NCI-H1694 treated with DMSO at 0.1 percent for 48 hours (cell line): ENCODE data around the gene MS4A7.

Experiments
- DNase-seq: peaks from one replicate; lab custom pipeline; 2025; lab: John Stamatoyannopoulos, UW

MS4A7 gene

DNA sequence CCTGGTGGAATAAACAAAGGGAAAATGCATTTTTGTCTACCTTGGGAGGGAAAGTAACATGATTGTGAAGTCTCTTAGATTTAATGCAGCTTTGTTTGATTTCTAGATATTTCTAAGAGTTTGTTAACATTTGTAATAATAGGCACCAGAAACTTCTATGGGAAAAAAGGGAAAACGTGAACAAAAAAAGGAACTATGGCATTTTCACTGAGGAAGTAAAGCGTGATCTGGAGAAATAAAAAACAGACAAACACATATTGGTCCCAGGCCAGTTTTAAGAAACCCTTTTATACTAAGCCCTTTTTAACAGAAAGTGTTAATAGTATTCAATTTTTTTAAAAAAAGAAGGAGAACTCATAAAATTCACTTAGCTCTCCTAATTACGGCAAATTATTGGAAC is 6.9 kb upstream of the MS4A7 start:
- no peak for DNase-seq

GRCh38 chr11:60371854-60372253 is 6.5 kb upstream of the MS4A7 start:
- DNase-seq = no peak

- no peak for DNase-seq
Measured at GRCh38 chr11:60372767-60373166, 5.6 kb upstream of the MS4A7 start.

DNA sequence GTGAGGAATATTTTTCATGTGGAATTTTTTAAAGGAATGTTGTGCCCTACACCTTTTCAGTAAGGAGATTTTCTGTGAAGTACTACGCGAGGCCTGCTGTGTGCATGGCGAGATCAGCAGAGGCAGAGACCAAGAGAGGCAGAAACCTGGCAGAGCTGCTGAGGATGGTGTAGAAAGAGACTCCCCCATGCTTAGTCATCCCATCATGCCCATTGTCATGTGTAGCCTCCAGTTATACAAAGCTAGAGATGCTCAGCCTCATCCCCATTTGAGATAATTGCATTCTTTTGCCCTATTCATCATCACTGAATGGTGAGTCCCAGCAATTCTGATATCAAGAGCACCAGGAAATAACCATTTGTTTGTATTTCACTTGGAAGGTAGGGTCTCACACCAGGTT is 3.0 kb upstream of the MS4A7 start:
- no peak for DNase-seq

DNA sequence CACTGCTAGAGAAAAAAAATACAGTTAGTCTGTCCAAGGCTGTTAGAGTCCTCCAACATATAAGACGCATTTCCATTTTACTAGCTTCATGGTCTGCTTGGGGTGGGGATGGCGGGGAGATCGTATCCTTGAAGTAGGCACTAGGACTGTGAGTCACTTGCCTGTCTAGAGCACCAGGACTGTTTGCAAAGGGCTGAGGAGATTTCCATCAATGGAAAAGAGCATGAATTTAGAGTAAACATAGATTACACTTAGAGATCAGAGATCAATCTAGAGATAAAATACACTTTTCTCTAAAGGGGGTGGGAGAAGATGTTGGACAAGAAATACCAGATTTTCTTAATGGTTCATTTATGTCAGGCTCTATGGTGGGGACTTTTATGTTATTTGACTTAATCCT is 1.7 kb upstream of the MS4A7 start:
- DNase-seq = no peak

- DNase-seq = no peak
Measured at GRCh38 chr11:60377401-60378136, 763 bp upstream of the MS4A7 start.

GRCh38 chr11:60389279-60389910 is 11.1 kb downstream of the MS4A7 start:
- no peak for DNase-seq

DNA sequence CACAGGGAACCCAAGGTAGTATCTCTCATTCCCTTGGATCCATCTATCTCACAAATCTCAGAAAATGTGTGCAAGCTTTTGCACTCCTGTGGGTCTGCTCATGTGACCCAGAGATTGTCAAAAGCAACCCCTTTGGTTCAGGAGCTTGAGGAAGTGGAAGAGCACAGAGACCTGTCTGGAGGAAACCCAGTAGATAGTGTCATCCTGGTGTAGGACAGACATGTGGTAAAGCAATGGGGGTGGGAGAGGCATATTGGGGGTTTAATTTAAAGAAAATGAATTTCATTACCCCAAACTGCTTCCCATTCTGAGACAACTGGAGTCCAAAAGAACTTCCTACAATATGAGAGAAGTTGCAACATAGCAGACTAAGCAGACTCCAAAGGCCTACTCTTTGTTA is 12.1 kb downstream of the MS4A7 start:
- no peak for DNase-seq

GRCh38 chr11:60392361-60392760 is 14.0 kb downstream of the MS4A7 start:
- DNase-seq = no peak

DNA sequence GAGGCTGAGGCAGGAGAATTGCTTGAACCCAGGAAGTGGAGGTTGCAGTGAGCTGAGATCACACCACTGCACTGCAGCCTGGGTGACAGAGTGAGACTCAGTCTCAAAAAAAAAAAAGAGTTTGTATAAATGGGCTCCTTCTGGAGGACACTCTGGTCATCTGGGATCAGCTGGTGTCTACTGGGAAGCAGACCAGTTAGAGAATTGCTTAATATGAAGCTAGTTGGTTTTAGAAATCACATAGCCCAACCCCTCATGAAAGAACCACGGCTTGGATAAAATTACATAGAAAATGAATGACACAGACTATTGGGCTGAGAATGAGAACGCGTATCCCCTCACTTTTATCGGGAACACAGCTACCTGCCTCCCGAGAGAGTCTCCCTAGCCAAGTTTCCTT is 14.7 kb downstream of the MS4A7 start:
- DNase-seq = no peak

DNA sequence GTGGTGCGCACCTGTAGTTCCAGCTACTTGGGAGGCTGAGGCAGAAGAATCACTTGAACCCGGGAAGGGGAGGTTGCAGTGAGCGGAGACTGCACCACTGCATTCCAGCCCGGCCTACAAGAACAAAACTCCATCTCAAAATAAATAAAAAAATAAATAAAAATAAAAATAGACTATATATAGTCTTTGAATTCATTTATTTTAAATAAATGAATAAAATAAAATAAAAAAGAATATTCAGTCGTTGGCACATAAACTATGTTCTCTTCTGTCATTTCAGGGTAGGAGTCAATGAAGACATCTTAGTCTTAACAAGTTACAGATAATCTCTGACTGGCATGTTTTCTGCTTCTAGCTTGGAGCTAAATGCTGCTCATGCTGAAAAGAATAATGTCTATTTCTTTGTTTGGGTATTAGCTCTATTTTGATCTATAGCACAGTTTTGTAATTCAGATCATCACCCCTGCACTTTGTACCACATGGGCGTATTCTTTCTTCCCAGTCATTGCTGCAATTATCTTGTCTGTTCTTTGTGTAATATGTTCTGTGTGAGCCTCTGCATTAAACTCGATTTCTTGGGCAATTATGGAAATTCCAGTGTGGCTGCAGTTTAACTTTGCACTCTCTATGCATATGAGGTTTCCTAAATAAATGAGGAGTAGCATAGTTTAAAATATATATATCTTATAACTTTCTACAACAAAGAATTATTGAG is 16.5 kb downstream of the MS4A7 start:
- DNase-seq = no peak

DNA sequence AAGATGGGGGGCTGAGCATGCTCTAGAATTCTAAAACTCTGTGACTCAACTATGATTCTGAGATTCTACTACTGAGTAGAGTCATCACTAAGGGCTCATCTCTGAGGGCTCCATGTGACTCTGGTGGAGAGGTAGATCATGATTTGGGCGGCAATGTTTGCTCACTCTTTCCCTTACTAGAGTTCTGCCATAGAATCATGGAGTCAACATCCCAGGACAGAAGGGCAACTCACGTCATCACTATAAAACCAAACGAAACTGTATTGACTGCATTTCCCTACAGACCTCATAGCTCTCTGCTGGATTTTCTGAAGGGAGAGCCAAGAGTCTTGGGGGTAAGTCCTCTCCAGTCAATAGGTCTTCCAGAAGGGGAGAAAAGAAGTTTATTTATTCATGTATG is 18.1 kb downstream of the MS4A7 start, which contains the start of gene MS4A14:
Gene MS4A14, plus strand, starts transcription at position 78 of the 400 bp plus-strand sequence. Its CDS starts 120 bp downstream, at position 198.
- no peak for DNase-seq

DNA sequence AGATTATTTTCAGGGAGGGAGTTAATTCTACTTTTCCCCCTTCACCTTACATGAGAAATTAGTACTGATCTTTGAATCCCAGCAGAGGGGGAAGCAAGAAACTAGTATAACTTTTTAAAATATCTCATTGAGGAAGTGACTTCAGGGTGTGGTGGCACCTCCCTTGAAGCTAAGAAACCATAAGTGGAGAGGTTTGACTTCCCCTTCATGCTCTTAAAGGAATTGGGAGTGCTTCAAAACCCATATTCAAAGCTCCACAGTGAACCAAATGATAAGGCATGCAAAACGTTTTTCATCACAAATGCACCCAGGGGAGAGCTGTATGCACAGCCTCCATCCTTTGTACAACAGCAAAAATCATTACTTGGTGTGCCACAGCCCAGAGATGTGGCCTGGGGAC is 18.5 kb downstream of the MS4A7 start:
- DNase-seq = no peak

DNA sequence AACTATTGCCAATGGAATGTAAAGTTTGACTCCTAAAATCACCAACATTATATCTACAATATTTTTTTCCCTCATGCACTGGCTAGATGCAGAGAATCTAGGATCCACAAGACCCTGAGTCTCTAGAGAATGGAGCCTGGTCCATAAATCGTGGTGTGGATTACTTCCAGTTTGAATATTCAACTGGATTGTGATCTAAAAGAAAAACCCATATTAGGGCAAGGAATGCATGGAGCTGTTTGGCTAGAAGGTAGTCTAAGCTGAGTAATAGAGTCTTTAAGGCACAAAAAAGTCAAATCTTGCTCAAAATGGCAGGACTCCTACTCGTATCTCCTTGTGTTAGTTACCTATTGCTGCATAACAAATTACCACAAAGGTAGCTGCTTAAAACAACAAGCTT is 41.7 kb downstream of the MS4A7 start:
- DNase-seq = no peak

DNA sequence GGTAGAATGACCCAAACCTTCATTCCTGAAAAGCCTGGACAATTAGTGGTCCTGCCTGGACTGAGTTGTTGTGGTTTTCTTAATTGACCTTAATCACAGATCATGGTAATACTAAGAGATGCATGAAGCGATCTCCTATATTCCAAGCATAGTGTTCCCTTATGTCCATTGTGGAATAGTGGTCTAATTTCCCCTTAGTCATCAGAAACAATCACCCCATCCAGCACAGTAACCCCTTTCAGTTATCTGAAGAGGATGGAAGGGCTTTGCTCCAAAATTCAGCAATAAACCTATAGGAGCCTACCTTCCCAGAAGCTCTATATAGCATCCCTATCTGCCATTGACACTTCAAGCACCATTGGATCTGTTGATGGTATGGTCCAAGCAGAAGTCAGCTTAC is 44.3 kb downstream of the MS4A7 start:
- DNase-seq = no peak

- DNase-seq = no peak
Measured at GRCh38 chr11:60428517-60428916, 50.2 kb downstream of the MS4A7 start.

GRCh38 chr11:60429272-60429671 is 50.9 kb downstream of the MS4A7 start, which contains the start of gene MS4A5:
TSS of gene MS4A5 (plus strand) at chr11:60429572. CDS start at chr11:60429675, 103 bp downstream.
- DNase-seq = no peak

- no peak for DNase-seq
Measured at GRCh38 chr11:60431251-60431650, 52.9 kb downstream of the MS4A7 start.

DNA sequence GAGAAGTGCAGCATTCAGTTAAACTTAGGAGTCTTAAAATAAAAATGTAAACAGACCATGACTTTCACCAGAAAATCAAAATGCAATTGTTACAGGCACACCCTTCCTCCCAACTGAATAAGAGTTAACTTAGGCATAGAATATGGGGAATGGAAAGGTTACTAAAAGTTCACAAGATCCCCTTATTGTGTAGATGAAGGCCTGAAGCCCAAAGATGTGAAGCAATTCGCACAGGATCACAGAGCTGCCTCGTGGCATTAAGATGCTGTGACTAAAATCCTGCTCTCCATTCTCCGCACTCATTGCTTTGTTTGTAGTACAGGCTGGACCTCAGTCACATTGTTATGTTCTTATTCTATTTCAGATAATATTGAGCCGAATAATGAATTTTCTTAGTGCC is 55.1 kb downstream of the MS4A7 start:
- DNase-seq = no peak
